ENCODE data around the gene KCNT2.

Gene KCNT2

DNA sequence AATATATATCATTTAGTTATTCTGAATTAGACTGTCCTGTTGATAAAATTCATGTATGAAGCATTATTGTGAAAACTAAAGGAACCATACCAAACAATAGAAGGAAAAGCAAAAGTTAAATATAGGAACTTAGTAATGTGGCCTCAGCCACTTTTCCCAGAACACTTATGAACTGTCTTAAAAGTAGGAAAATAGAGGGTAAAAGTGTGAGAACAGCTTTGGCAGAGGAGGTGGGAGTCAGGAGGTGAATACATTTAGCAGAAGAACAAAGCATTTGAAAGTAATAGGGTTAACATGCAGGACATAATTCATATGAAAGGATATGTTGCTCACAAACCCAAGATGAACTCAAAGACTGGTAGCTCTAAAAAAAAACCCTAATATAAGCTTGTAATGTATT, 121.9 kb downstream of the KCNT2 start:
- H3K9ac ChIP-seq (ENCODE audit: low read length) = no peak overlapping the region
- no peaks in the 10 kb centered on the region for H3K36me3 ChIP-seq (replicated peaks; ENCODE audit: low read depth, low read length)
- H3K79me2 ChIP-seq (ENCODE audit: low read length) = no peaks in the 10 kb centered on the region
- H3K4me3 ChIP-seq (ENCODE audit: low read length) = no peak overlapping the region
- no peak overlapping the region for H3K27ac ChIP-seq (ENCODE audit: low read length)
- H4K20me1 ChIP-seq (ENCODE audit: insufficient read depth, low read length) = no peaks in the 10 kb centered on the region
- H2AFZ ChIP-seq (ENCODE audit: low read depth, low read length) = no peak overlapping the region
- H3K9me3 ChIP-seq (ENCODE audit: insufficient read depth, low read length) = no peaks in the 10 kb centered on the region
- TF ChIP-seq, protein P1, sequence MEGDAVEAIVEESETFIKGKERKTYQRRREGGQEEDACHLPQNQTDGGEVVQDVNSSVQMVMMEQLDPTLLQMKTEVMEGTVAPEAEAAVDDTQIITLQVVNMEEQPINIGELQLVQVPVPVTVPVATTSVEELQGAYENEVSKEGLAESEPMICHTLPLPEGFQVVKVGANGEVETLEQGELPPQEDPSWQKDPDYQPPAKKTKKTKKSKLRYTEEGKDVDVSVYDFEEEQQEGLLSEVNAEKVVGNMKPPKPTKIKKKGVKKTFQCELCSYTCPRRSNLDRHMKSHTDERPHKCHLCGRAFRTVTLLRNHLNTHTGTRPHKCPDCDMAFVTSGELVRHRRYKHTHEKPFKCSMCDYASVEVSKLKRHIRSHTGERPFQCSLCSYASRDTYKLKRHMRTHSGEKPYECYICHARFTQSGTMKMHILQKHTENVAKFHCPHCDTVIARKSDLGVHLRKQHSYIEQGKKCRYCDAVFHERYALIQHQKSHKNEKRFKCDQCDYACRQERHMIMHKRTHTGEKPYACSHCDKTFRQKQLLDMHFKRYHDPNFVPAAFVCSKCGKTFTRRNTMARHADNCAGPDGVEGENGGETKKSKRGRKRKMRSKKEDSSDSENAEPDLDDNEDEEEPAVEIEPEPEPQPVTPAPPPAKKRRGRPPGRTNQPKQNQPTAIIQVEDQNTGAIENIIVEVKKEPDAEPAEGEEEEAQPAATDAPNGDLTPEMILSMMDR (IDR thresholded peaks at IDR 0.05; ENCODE audit: low read depth, low read length) = no peak
- no peak for TF ChIP-seq EZH2phosphoT487 (IDR thresholded peaks at IDR 0.05; ENCODE audit: low read depth)
- H3K4me2 ChIP-seq (ENCODE audit: low read length) = no peak overlapping the region
- H3K4me1 ChIP-seq (ENCODE audit: low read length) = no peaks in the 10 kb centered on the region
- H3K27me3 ChIP-seq (ENCODE audit: low read depth, low read length) = no peaks in the 10 kb centered on the region

DNA sequence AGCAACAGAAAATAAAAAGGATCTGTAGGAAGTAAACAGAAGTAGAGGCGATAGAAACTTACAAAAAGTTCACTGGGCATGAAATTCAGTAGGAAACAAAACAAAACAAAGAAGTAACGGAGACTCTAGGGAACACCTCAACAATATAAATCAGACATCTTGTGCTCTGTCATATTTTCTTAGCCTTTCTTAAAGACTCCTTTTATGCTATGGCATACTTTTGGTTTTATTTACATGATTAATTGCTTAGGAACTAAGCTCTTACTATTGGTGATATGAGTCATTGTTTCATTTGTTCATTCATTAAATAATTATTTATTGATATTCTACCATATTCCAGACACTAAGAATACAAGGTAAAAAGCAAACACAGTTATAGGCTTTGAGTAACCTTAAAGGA, 126.6 kb downstream of the KCNT2 start:
- no peaks in the 10 kb centered on the region for H3K4me1 ChIP-seq (ENCODE audit: low read length)
- no peak overlapping the region for H2AFZ ChIP-seq (ENCODE audit: low read depth, low read length)
- H3K4me3 ChIP-seq (ENCODE audit: low read length) = no peak overlapping the region

DNA sequence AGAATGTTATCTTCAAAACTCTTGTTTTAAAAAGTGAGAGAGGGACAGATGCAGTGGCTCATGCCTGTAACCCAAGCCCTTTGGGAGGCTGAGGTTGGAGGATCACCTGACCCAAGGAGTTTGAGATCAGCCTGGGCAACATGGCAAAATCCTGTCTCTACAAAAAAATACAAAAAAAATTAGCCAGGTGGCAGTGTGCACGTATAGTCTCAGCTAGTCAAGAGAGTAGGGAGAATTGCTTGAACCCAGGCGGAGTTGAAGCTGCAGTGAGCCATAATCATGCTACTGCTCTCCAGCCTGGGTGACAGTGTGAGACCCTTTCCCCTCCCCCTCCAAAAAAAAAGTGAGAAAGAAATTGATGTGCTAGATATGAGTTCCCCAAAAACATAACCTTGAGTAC, 131.0 kb downstream of the KCNT2 start:
- H3K9ac ChIP-seq (ENCODE audit: low read length) = no peak overlapping the region
- no peaks in the 10 kb centered on the region for H3K79me2 ChIP-seq (ENCODE audit: low read length)
- H3K4me2 ChIP-seq (ENCODE audit: low read length) = no peak overlapping the region
- H3K27ac ChIP-seq (ENCODE audit: low read length) = no peak overlapping the region
- TF ChIP-seq, protein P1 (IDR thresholded peaks at IDR 0.05; ENCODE audit: low read depth, low read length) = peak; percentile 17
- TF ChIP-seq EZH2phosphoT487 (IDR thresholded peaks at IDR 0.05; ENCODE audit: low read depth) = no peak
- H4K20me1 ChIP-seq (ENCODE audit: insufficient read depth, low read length) = no peaks in the 10 kb centered on the region
- no peaks in the 10 kb centered on the region for H3K4me1 ChIP-seq (ENCODE audit: low read length)
- H3K36me3 ChIP-seq (replicated peaks; ENCODE audit: low read depth, low read length) = no peaks in the 10 kb centered on the region
- no peak overlapping the region for H2AFZ ChIP-seq (ENCODE audit: low read depth, low read length)
- H3K9me3 ChIP-seq (ENCODE audit: insufficient read depth, low read length) = no peaks in the 10 kb centered on the region
- H3K27me3 ChIP-seq (ENCODE audit: low read depth, low read length) = no peaks in the 10 kb centered on the region
- no peak overlapping the region for H3K4me3 ChIP-seq (ENCODE audit: low read length)

More for the DNA sequence above, 126.6 kb downstream of the KCNT2 start:
- Histone ChIP-seq H3K9me3 (ENCODE audit: insufficient read depth, low read length) (no peaks in the 10 kb centered on the region), H3K9ac (ENCODE audit: low read length) (no peak overlapping the region), H3K36me3 (replicated peaks; ENCODE audit: low read depth, low read length) (no peaks in the 10 kb centered on the region), H3K27ac (ENCODE audit: low read length) (no peak overlapping the region), H3K4me2 (ENCODE audit: low read length) (no peak overlapping the region), H4K20me1 (ENCODE audit: insufficient read depth, low read length) (no peaks in the 10 kb centered on the region), H3K79me2 (ENCODE audit: low read length) (no peaks in the 10 kb centered on the region), H3K27me3 (ENCODE audit: low read depth, low read length) (no peaks in the 10 kb centered on the region)
- TF ChIP-seq, protein P1 (IDR thresholded peaks at IDR 0.05; ENCODE audit: low read depth, low read length) = no peak
- no peak for TF ChIP-seq EZH2phosphoT487 (IDR thresholded peaks at IDR 0.05; ENCODE audit: low read depth)

DNA sequence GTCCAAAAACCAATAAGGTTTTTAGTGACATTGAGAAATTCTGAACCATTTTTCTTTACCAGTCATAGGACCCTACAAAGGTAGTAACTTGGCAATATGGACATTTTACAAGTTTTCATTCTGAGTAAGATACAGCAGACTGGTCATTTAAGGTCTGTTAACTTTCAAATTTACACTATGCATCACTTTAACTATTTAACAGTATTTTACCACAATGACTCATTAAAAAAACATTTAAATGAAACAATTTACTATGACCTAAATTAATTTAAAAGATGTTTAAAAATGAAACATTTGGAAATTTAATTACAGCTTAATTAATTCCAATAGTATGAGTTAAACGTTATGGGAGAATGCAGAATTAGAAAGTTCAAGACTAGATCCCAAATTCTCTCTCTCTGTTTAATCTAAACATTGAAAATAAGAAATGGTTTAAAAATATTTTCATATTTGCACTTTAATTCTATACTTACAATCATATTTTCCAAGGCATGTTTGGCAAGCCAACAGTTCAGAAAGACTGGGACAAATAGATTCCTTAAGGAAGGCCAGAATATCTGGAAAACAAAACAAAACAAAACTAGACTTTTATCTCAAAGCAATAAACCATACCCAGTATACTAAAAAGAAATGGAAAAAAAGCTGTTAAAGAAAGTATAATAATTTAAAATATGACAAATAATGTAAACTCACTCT, 140.9 kb downstream of the KCNT2 start:
- Histone ChIP-seq H3K9me3 (ENCODE audit: insufficient read depth, low read length) (no peaks in the 10 kb centered on the region), H3K27ac (ENCODE audit: low read length) (no peak overlapping the region), H3K9ac (ENCODE audit: low read length) (no peak overlapping the region), H3K36me3 (replicated peaks; ENCODE audit: low read depth, low read length) (no peaks in the 10 kb centered on the region), H3K4me1 (ENCODE audit: low read length) (no peaks in the 10 kb centered on the region), H3K4me3 (ENCODE audit: low read length) (no peak overlapping the region), H3K79me2 (ENCODE audit: low read length) (no peaks in the 10 kb centered on the region), H4K20me1 (ENCODE audit: insufficient read depth, low read length) (no peaks in the 10 kb centered on the region), H3K4me2 (ENCODE audit: low read length) (no peak overlapping the region), H3K27me3 (ENCODE audit: low read depth, low read length) (no peaks in the 10 kb centered on the region), H2AFZ (ENCODE audit: low read depth, low read length) (no peak overlapping the region)
- TF ChIP-seq, protein P1 (IDR thresholded peaks at IDR 0.05; ENCODE audit: low read depth, low read length) = no peak
- no peak for TF ChIP-seq EZH2phosphoT487 (IDR thresholded peaks at IDR 0.05; ENCODE audit: low read depth)

Measured in OCI-LY3 (cell line).